Progenitor cell of endocrine pancreas (in vitro differentiated cells): ENCODE data around the gene SNX30. TPM values are rescaled to one million over a fixed set of nuclear protein-coding genes. Genes with fewer than 3 reads are reported as not detected.

Source experiments
- DNase-seq: peaks from one replicate; pipeline ENCODE4 v3.0.0; 2021; ENCODE audit warnings: low spot score; ENCODE audit not compliant: unreplicated experiment
- H3K27ac Mint-ChIP-seq: 2 replicates; pipeline ENCODE4 v1.8.0; 2021; ENCODE audit warnings: mild to moderate bottlenecking, moderate library complexity, mixed read lengths
- H3K27me3 Mint-ChIP-seq: 2 replicates; pipeline ENCODE4 v1.8.0; 2021; ENCODE audit warnings: mixed read lengths
- H3K36me3 Mint-ChIP-seq: 2 replicates; pipeline ENCODE4 v1.8.0; 2022; ENCODE audit warnings: mixed read lengths; ENCODE audit not compliant: insufficient read depth
- H3K4me1 Mint-ChIP-seq: 2 replicates; pipeline ENCODE4 v1.8.0; 2021; ENCODE audit warnings: low read depth, mixed read lengths
- H3K4me3 Mint-ChIP-seq: 2 replicates; pipeline ENCODE4 v1.8.0; 2021; ENCODE audit warnings: low read depth, mild to moderate bottlenecking, moderate library complexity, mixed read lengths
- H3K9me3 Mint-ChIP-seq: 2 replicates; pipeline ENCODE4 v1.8.0; 2021; ENCODE audit warnings: low read depth, mixed read lengths
- CTCF ChIP-seq: fragments of 200-600 bp; sonication (generic); IDR thresholded peaks from one replicate; pipeline ENCODE4 v1.5.0; 2021; ENCODE audit warnings: antibody characterized with exemption, mild to moderate bottlenecking; ENCODE audit not compliant: unreplicated experiment
- long read RNA-seq: library from polyadenylated mRNA; unstranded; transcript quantifications from one replicate; pipeline ENCODE4 v2.0.0, GENCODE V29; 2020
- total RNA-seq: library from RNA; stranded (reverse); gene quantifications from 2 replicates; pipeline ENCODE4 v1.2.1, GENCODE V29; 2021

SNX30 gene
- total RNA-seq = 12.9 and 13.4 TPM in 2 replicates
- long read RNA-seq, partial matches to known transcripts = 0 of 5 reads
- long read RNA-seq, other reads (novel, unspliced or antisense) = 5 of 5 reads

GRCh38 chr9:112750016-112750763 lies at the start of gene SNX30:
Gene SNX30, plus strand, starts transcription at chr9:112750760. Its CDS starts 242 bp downstream, at chr9:112751002.
- Mint-ChIP-seq H3K36me3 (no peaks in the 10 kb centered on the region), H3K4me1 (peaks cover 19% of the 10 kb centered on the region), H3K4me3 (peak within 1 kb of the TSS; percentile 93), H3K27ac (peak within 1 kb of the TSS; percentile 89), H3K9me3 (no peaks in the 10 kb centered on the region), H3K27me3 (no peaks in the 10 kb centered on the region)
- DNase-seq = peak; percentile 78
- no peak for TF ChIP-seq CTCF

- H3K4me3 Mint-ChIP-seq = no peak overlapping the region
- no peaks in the 10 kb centered on the region for H3K27me3 Mint-ChIP-seq
- peak overlapping the region; percentile 41 for H3K27ac Mint-ChIP-seq
- no peak for TF ChIP-seq CTCF
- H3K36me3 Mint-ChIP-seq = peaks cover 6% of the 10 kb centered on the region
- no peak for DNase-seq
- H3K4me1 Mint-ChIP-seq = peaks cover 5% of the 10 kb centered on the region
- H3K9me3 Mint-ChIP-seq = no peaks in the 10 kb centered on the region
Measured at GRCh38 chr9:112703304-112703703, 47.3 kb upstream of the SNX30 start.

- no peak for DNase-seq
- peaks cover 6% of the 10 kb centered on the region for H3K4me1 Mint-ChIP-seq
- H3K27me3 Mint-ChIP-seq = no peaks in the 10 kb centered on the region
- H3K4me3 Mint-ChIP-seq = no peak overlapping the region
- TF ChIP-seq CTCF = peak; percentile 59
- H3K36me3 Mint-ChIP-seq = peaks cover 4% of the 10 kb centered on the region
- H3K9me3 Mint-ChIP-seq = no peaks in the 10 kb centered on the region
- no peak overlapping the region for H3K27ac Mint-ChIP-seq
Measured at GRCh38 chr9:112705768-112706427, 44.7 kb upstream of the SNX30 start.

GRCh38 chr9:112711050-112711689 lies 39.4 kb upstream of the SNX30 start:
- H3K4me1 Mint-ChIP-seq = peaks cover 9% of the 10 kb centered on the region
- DNase-seq = no peak
- H3K27me3 Mint-ChIP-seq = no peaks in the 10 kb centered on the region
- H3K4me3 Mint-ChIP-seq = no peak overlapping the region
- peak; percentile 64 for TF ChIP-seq CTCF
- peaks cover 12% of the 10 kb centered on the region for H3K36me3 Mint-ChIP-seq
- peaks cover 5% of the 10 kb centered on the region for H3K9me3 Mint-ChIP-seq
- H3K27ac Mint-ChIP-seq = no peak overlapping the region

- no peak for DNase-seq
- H3K27me3 Mint-ChIP-seq = no peaks in the 10 kb centered on the region
- H3K4me1 Mint-ChIP-seq = peaks cover 15% of the 10 kb centered on the region
- H3K4me3 Mint-ChIP-seq = no peak overlapping the region
- peaks cover 5% of the 10 kb centered on the region for H3K9me3 Mint-ChIP-seq
- TF ChIP-seq CTCF = no peak
- H3K36me3 Mint-ChIP-seq = peaks cover 12% of the 10 kb centered on the region
- H3K27ac Mint-ChIP-seq = no peak overlapping the region
Measured at GRCh38 chr9:112712678-112713077, 37.9 kb upstream of the SNX30 start.
